GM10266 (cell line): Measurements from ENCODE around the gene MVD.

ENCODE experiments used
- DNase-seq: peaks from one replicate; pipeline ENCODE4 v3.0.0; 2012; ENCODE audit errors: extremely low spot score
- CTCF ChIP-seq: IDR thresholded peaks from 2 replicates; pipeline ENCODE4 v1.5.1; 2012; ENCODE audit warnings: mild to moderate bottlenecking, low read depth; ENCODE audit not compliant: control insufficient read depth, insufficient read depth; ENCODE audit errors: missing control alignments

MVD gene

DNA sequence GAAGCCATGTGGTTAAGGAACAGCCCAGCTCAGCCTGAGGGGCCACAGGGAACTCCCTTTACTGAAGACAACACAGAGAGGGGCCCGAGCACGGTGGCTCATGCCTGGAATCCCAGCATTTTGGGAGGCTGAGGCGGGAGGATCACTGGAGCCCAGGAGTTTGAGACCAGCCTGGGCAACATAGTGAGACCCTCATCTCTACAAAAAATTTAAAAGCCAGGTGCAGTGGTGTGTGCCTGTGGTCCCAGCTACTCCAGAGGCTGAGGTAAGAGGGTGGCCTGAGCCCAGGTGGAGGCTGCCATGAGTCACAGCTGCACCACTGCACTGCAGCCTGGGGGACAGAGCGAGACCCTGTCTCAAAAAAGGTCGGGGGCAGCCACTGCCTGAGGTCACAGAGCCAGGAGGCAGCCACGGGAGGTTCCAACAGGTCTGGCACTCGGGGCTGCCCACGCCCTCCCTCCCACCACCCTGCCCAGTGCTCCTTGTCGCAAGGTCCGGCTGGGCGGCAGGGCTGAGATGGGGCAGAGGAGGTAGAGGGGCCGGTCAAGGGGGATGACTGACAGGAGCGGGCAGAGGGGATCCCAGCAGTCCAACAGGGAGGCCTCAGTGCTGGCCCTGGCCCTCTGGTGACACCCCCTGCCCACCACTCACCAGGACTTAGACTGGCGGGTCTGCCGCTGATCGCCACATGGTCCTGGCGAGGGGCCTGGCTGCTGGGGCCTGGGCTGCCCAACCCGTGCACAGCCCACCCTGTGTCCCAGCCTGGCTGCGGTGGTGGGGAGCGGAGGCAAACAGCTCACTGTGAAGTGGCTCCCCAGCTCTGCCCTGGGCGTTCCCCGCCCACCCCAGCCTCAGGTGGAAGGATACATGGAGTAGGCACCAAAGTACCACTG is 15.5 kb downstream of the MVD start:
- no peak for TF ChIP-seq CTCF
- no peak for DNase-seq

GRCh38 chr16:88646345-88647034 is 16.4 kb downstream of the MVD start:
- DNase-seq: no peak
- no peak for TF ChIP-seq CTCF

DNA sequence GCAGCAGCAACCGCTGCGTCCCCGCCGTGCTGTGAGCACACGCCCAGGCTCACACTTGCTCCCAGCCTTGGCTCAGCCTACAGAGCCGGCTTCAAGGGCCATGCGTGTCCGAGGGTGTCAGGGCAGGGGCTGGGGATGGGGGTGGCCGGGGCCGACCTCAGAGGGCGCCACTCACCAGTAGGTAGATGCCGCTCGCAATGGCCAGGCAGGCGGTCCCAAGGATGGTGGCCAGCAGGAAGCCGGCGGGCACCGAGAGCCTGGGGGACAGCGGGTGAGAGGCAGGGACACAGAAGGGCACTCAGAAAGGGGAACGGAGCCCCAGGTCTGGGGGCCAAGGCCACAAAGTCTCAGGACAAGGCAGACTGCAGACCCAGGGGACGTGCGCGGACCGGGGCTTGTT is 16.9 kb downstream of the MVD start:
- DNase-seq: no peak
- TF ChIP-seq CTCF: no peak

- DNase-seq: no peak
- no peak for TF ChIP-seq CTCF
Observed at GRCh38 chr16:88645455-88645854, 17.4 kb downstream of the MVD start.

- TF ChIP-seq CTCF: no peak
- DNase-seq: no peak
Observed at GRCh38 chr16:88643644-88643932, 19.3 kb downstream of the MVD start.

GRCh38 chr16:88642881-88643643 is 19.8 kb downstream of the MVD start:
- DNase-seq: no peak
- TF ChIP-seq CTCF: no peak
